HL-60 (cell line): ENCODE measurements around the gene CCDC127.

Experiments
- DNase-seq, 2 experiments: peaks; one replicate each; pipeline ENCODE4 v3.0.0-alpha.2; 2010 to 2020; ENCODE audit warnings: low read depth in 1 of 2, low spot score in 1 of 2
- H3K27ac ChIP-seq: fragments of 250-450 bp; sonication (Bioruptor Pico); replicated peaks from 2 replicates; pipeline ENCODE4 v1.5.1; 2020; ENCODE audit warnings: mild to moderate bottlenecking, moderate library complexity
- H3K27me3 ChIP-seq: fragments of 250-450 bp; sonication (Bioruptor Pico); 2 replicates; pipeline ENCODE4 v1.5.1; 2021; ENCODE audit warnings: mild to moderate bottlenecking, moderate library complexity; ENCODE audit not compliant: insufficient read depth, poor library complexity, severe bottlenecking
- H3K4me3 ChIP-seq: replicated peaks from 2 replicates; pipeline ENCODE4 v1.5.1; 2011; ENCODE audit warnings: mild to moderate bottlenecking, control low read depth, low read length; ENCODE audit not compliant: insufficient read depth
- CTCF ChIP-seq: IDR thresholded peaks from one replicate; pipeline ENCODE4 v1.5.1; 2011; ENCODE audit warnings: low read length, control low read depth, inconsistent platforms; ENCODE audit not compliant: insufficient read depth
- GABPA ChIP-seq: IDR thresholded peaks from 2 replicates; pipeline ENCODE4 v1.6.1; 2012; ENCODE audit warnings: low read depth
- POLR2AphosphoS5 ChIP-seq: IDR thresholded peaks from 2 replicates; pipeline ENCODE4 v1.6.1; 2012; ENCODE audit warnings: low read depth
- REST ChIP-seq: IDR thresholded peaks from 2 replicates; pipeline ENCODE4 v1.6.1; 2012; ENCODE audit warnings: low read depth; ENCODE audit not compliant: insufficient replicate concordance
- SPI1 ChIP-seq: IDR thresholded peaks from 2 replicates; pipeline ENCODE4 v1.6.1; 2012; ENCODE audit warnings: low read depth, mild to moderate bottlenecking, borderline replicate concordance

The CCDC127 gene

GRCh38 chr5:150746-151145, 67.2 kb downstream of the CCDC127 start:
- DNase-seq: no peak
- no peaks in the 10 kb centered on the region for H3K27me3 ChIP-seq
- no peak overlapping the region for H3K4me3 ChIP-seq
- no peak for TF ChIP-seq GABPA
- no peak for TF ChIP-seq CTCF
- no peak for TF ChIP-seq SPI1
- TF ChIP-seq REST: no peak
- TF ChIP-seq POLR2AphosphoS5: no peak
- no peak overlapping the region for H3K27ac ChIP-seq

DNA sequence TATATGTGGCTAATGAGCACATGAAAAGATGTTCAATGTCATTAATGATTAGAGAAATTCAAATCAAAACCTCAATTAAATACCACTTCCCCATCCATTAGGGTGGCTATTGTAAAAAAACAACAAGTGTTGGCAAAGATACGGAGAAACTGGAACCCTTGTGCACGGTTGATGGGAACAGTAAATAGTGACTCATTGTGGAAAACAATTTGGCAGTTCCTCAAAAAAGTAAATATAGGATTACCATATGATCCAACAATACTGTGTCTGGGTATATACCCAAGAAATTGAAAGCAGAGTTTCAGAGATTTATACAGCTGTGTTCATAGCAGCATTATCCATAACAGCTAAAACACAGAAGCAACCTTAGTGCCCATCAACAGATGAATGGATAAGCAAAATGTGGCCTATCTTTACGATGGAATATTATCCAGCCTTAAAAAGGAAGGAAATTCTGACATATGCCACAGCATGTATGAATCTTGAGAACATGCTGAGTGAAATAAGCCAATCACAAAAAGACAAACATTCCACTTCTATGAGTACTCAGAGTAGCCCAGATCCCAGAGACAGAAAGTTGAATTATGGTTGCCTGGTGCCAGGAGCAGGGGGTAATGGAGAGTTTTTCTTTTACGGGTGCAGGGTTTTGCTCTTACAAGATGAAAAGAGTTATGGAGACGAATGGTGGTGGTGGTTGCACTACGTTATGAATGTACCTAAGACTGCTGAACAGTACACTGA, 68.0 kb downstream of the CCDC127 start:
- TF ChIP-seq REST (no peak), POLR2AphosphoS5 (no peak), SPI1 (no peak), CTCF (no peak), GABPA (no peak)
- no peak overlapping the region for H3K4me3 ChIP-seq
- no peak for DNase-seq
- H3K27ac ChIP-seq: no peak overlapping the region
- H3K27me3 ChIP-seq: no peaks in the 10 kb centered on the region

- Histone ChIP-seq H3K4me3 (no peak overlapping the region), H3K27me3 (no peaks in the 10 kb centered on the region), H3K27ac (no peak overlapping the region)
- no peak for DNase-seq
- no peak for TF ChIP-seq CTCF
- TF ChIP-seq POLR2AphosphoS5: no peak
- no peak for TF ChIP-seq SPI1
- no peak for TF ChIP-seq REST
- no peak for TF ChIP-seq GABPA
These were observed 70.2 kb downstream of the CCDC127 start for GRCh38 chr5:147751-148150.
